ENCODE data around the gene FNDC8. TPM values are rescaled to one million over a fixed set of nuclear protein-coding genes. Genes with fewer than 3 reads are reported as not detected.

FNDC8 gene
- polyA plus RNA-seq, 4 donors, result 0.04 TPM; not detected in 3

GRCh38 chr17:35154196-35155165 is 33.1 kb downstream of the FNDC8 start:
- DNase-seq (no peak), FAIRE-seq (no peak)
- Histone ChIP-seq H3K9me3 (ENCODE audit: control insufficient read depth in 2 of 2, insufficient read depth in 1 of 2, low read depth in 1 of 2, low read length in 1 of 2) (no peaks in the 10 kb centered on the region), H3K36me3 (ENCODE audit: control insufficient read depth in 3 of 3, insufficient read depth in 2 of 3, low read depth in 1 of 3, low read length in 3 of 3) (no peaks in the 10 kb centered on the region), H3K27ac (ENCODE audit: low read depth in 1 of 3, low read length in 2 of 3) (no peak overlapping the region), H3K27me3 (ENCODE audit: control insufficient read depth in 3 of 3, insufficient read depth in 3 of 3, low read length in 3 of 3) (peaks cover 0 to 2% (median 0%) of the 10 kb centered on the region in 3 donors), H3K4me3 (ENCODE audit: low read depth in 1 of 3, low read length in 3 of 3) (no peak overlapping the region), H3K4me1 (ENCODE audit: control insufficient read depth in 3 of 3, insufficient read depth in 2 of 3, low read depth in 1 of 3, low read length in 2 of 3) (no peaks in the 10 kb centered on the region)
- 87 to 89% (median 89%) methylated on average over 13 of the region's 13 CpGs for WGBS, 3 donors

- no peak for FAIRE-seq
Observed at GRCh38 chr17:35155246-35155645, 33.8 kb downstream of the FNDC8 start.

GRCh38 chr17:35159940-35160339 is 38.5 kb downstream of the FNDC8 start:
- Histone ChIP-seq H3K27me3 (ENCODE audit: control insufficient read depth in 3 of 3, insufficient read depth in 3 of 3, low read length in 3 of 3) (peaks cover 0 to 2% (median 2%) of the 10 kb centered on the region in 3 donors), H3K27ac (ENCODE audit: low read depth in 1 of 3, low read length in 2 of 3) (no peak overlapping the region), H3K4me3 (ENCODE audit: low read depth in 1 of 3, low read length in 3 of 3) (no peak overlapping the region), H3K36me3 (ENCODE audit: control insufficient read depth in 3 of 3, insufficient read depth in 2 of 3, low read depth in 1 of 3, low read length in 3 of 3) (no peaks in the 10 kb centered on the region), H3K4me1 (ENCODE audit: control insufficient read depth in 3 of 3, insufficient read depth in 2 of 3, low read depth in 1 of 3, low read length in 2 of 3) (no peaks in the 10 kb centered on the region), H3K9me3 (ENCODE audit: control insufficient read depth in 2 of 2, insufficient read depth in 1 of 2, low read depth in 1 of 2, low read length in 1 of 2) (peaks cover 0 to 2% of the 10 kb centered on the region in 2 donors)
- FAIRE-seq (no peak), DNase-seq (no peak)
- WGBS, 3 donors, result 59 to 95% (median 77%) methylated on average over 2 of the region's 2 CpGs

More at GRCh38 chr17:35155246-35155645, 33.8 kb downstream of the FNDC8 start:
- Histone ChIP-seq H3K4me1 (ENCODE audit: control insufficient read depth in 3 of 3, insufficient read depth in 2 of 3, low read depth in 1 of 3, low read length in 2 of 3) (no peaks in the 10 kb centered on the region), H3K27ac (ENCODE audit: low read depth in 1 of 3, low read length in 2 of 3) (no peak overlapping the region), H3K9me3 (ENCODE audit: control insufficient read depth in 2 of 2, insufficient read depth in 1 of 2, low read depth in 1 of 2, low read length in 1 of 2) (no peaks in the 10 kb centered on the region), H3K36me3 (ENCODE audit: control insufficient read depth in 3 of 3, insufficient read depth in 2 of 3, low read depth in 1 of 3, low read length in 3 of 3) (no peaks in the 10 kb centered on the region), H3K27me3 (ENCODE audit: control insufficient read depth in 3 of 3, insufficient read depth in 3 of 3, low read length in 3 of 3) (peaks cover 0 to 2% (median 0%) of the 10 kb centered on the region in 3 donors), H3K4me3 (ENCODE audit: low read depth in 1 of 3, low read length in 3 of 3) (no peak overlapping the region)
- DNase-seq, result no peak
- WGBS, 3 donors, result 95 to 96% (median 96%) methylated on average over 7 of the region's 7 CpGs

- H3K27ac ChIP-seq (ENCODE audit: low read depth in 1 of 3, low read length in 2 of 3), result peak overlapping the region in 1 of 3 donors; percentile 52
- no peak for FAIRE-seq
- H3K4me1 ChIP-seq (ENCODE audit: control insufficient read depth in 3 of 3, insufficient read depth in 2 of 3, low read depth in 1 of 3, low read length in 2 of 3), result no peaks in the 10 kb centered on the region
Observed at GRCh38 chr17:35160354-35161201, 39.2 kb downstream of the FNDC8 start.

DNA sequence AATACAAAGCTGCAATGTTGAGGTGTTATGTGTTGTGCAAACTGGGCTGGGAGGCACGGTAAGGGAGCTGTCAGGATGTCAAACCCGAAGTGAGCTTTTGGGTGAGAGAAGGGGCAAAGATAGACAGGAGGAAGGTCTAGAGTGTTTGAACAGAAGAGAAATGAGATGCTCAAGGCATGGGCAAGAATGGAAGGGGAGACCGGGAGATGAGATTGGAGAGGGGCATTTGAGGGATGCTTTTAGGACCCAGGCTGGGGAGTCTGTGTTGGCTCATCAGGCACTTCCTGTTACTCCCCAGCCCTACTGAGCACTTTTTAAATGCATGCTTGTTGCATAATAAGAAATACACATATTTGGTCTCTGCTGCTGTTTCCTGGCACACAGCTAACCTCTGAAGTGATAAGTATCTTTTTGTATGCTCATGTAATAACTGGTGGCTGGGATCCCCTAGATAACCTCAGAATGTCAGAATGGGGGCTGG is 39.9 kb downstream of the FNDC8 start:
- peak in 1 of 2 donors; percentile 21 for DNase-seq
- Histone ChIP-seq H3K4me3 (ENCODE audit: low read depth in 1 of 3, low read length in 3 of 3) (no peak overlapping the region), H3K27ac (ENCODE audit: low read depth in 1 of 3, low read length in 2 of 3) (peak overlapping the region in 1 of 3 donors; percentile 52), H3K36me3 (ENCODE audit: control insufficient read depth in 3 of 3, insufficient read depth in 2 of 3, low read depth in 1 of 3, low read length in 3 of 3) (no peaks in the 10 kb centered on the region), H3K9me3 (ENCODE audit: control insufficient read depth in 2 of 2, insufficient read depth in 1 of 2, low read depth in 1 of 2, low read length in 1 of 2) (peaks cover 0 to 2% of the 10 kb centered on the region in 2 donors), H3K4me1 (ENCODE audit: control insufficient read depth in 3 of 3, insufficient read depth in 2 of 3, low read depth in 1 of 3, low read length in 2 of 3) (no peaks in the 10 kb centered on the region), H3K27me3 (ENCODE audit: control insufficient read depth in 3 of 3, insufficient read depth in 3 of 3, low read length in 3 of 3) (peaks cover 0 to 2% (median 2%) of the 10 kb centered on the region in 3 donors)
- 56 to 71% (median 66%) methylated on average over 3 of the region's 3 CpGs for WGBS, 3 donors
- FAIRE-seq, result no peak

More at GRCh38 chr17:35160354-35161201, 39.2 kb downstream of the FNDC8 start:
- WGBS, 3 donors, result 54 to 68% (median 54%) methylated on average over 13 of the region's 13 CpGs
- DNase-seq, result peak in 1 of 2 donors; percentile 26
- H3K9me3 ChIP-seq (ENCODE audit: control insufficient read depth in 2 of 2, insufficient read depth in 1 of 2, low read depth in 1 of 2, low read length in 1 of 2), result peaks cover 0 to 2% of the 10 kb centered on the region in 2 donors
- H3K36me3 ChIP-seq (ENCODE audit: control insufficient read depth in 3 of 3, insufficient read depth in 2 of 3, low read depth in 1 of 3, low read length in 3 of 3), result no peaks in the 10 kb centered on the region
- no peak overlapping the region for H3K4me3 ChIP-seq (ENCODE audit: low read depth in 1 of 3, low read length in 3 of 3)
- peaks cover 0 to 2% (median 2%) of the 10 kb centered on the region in 3 donors for H3K27me3 ChIP-seq (ENCODE audit: control insufficient read depth in 3 of 3, insufficient read depth in 3 of 3, low read length in 3 of 3)

GRCh38 chr17:35162755-35163154 is 41.3 kb downstream of the FNDC8 start:
- DNase-seq, result no peak
- FAIRE-seq, result no peak
- Histone ChIP-seq H3K4me1 (ENCODE audit: control insufficient read depth in 3 of 3, insufficient read depth in 2 of 3, low read depth in 1 of 3, low read length in 2 of 3) (no peaks in the 10 kb centered on the region), H3K9me3 (ENCODE audit: control insufficient read depth in 2 of 2, insufficient read depth in 1 of 2, low read depth in 1 of 2, low read length in 1 of 2) (peaks cover 0 to 2% of the 10 kb centered on the region in 2 donors), H3K27me3 (ENCODE audit: control insufficient read depth in 3 of 3, insufficient read depth in 3 of 3, low read length in 3 of 3) (peaks cover 0 to 2% (median 2%) of the 10 kb centered on the region in 3 donors), H3K36me3 (ENCODE audit: control insufficient read depth in 3 of 3, insufficient read depth in 2 of 3, low read depth in 1 of 3, low read length in 3 of 3) (no peaks in the 10 kb centered on the region), H3K4me3 (ENCODE audit: low read depth in 1 of 3, low read length in 3 of 3) (no peak overlapping the region), H3K27ac (ENCODE audit: low read depth in 1 of 3, low read length in 2 of 3) (no peak overlapping the region)
- WGBS, 3 donors, result 85 to 86% (median 85%) methylated on average over 4 of the region's 4 CpGs

- no peaks in the 10 kb centered on the region for H3K36me3 ChIP-seq (ENCODE audit: control insufficient read depth in 3 of 3, insufficient read depth in 2 of 3, low read depth in 1 of 3, low read length in 3 of 3)
- no peaks in the 10 kb centered on the region for H3K4me1 ChIP-seq (ENCODE audit: control insufficient read depth in 3 of 3, insufficient read depth in 2 of 3, low read depth in 1 of 3, low read length in 2 of 3)
- 93 to 94% (median 94%) methylated on average over 7 of the region's 7 CpGs for WGBS, 3 donors
- H3K9me3 ChIP-seq (ENCODE audit: control insufficient read depth in 2 of 2, insufficient read depth in 1 of 2, low read depth in 1 of 2, low read length in 1 of 2), result peaks cover 0 to 2% of the 10 kb centered on the region in 2 donors
- FAIRE-seq (no peak), DNase-seq (no peak)
- no peak overlapping the region for H3K4me3 ChIP-seq (ENCODE audit: low read depth in 1 of 3, low read length in 3 of 3)
- peaks cover 0 to 2% (median 2%) of the 10 kb centered on the region in 3 donors for H3K27me3 ChIP-seq (ENCODE audit: control insufficient read depth in 3 of 3, insufficient read depth in 3 of 3, low read length in 3 of 3)
- H3K27ac ChIP-seq (ENCODE audit: low read depth in 1 of 3, low read length in 2 of 3), result no peak overlapping the region
Observed at GRCh38 chr17:35163886-35164285, 42.5 kb downstream of the FNDC8 start.

GRCh38 chr17:35164716-35165115 is 43.3 kb downstream of the FNDC8 start:
- no peak for FAIRE-seq
- Histone ChIP-seq H3K4me1 (ENCODE audit: control insufficient read depth in 3 of 3, insufficient read depth in 2 of 3, low read depth in 1 of 3, low read length in 2 of 3) (no peaks in the 10 kb centered on the region), H3K36me3 (ENCODE audit: control insufficient read depth in 3 of 3, insufficient read depth in 2 of 3, low read depth in 1 of 3, low read length in 3 of 3) (no peaks in the 10 kb centered on the region), H3K27me3 (ENCODE audit: control insufficient read depth in 3 of 3, insufficient read depth in 3 of 3, low read length in 3 of 3) (peaks cover 0 to 2% (median 0%) of the 10 kb centered on the region in 3 donors), H3K9me3 (ENCODE audit: control insufficient read depth in 2 of 2, insufficient read depth in 1 of 2, low read depth in 1 of 2, low read length in 1 of 2) (peaks cover 0 to 2% of the 10 kb centered on the region in 2 donors), H3K4me3 (ENCODE audit: low read depth in 1 of 3, low read length in 3 of 3) (no peak overlapping the region), H3K27ac (ENCODE audit: low read depth in 1 of 3, low read length in 2 of 3) (no peak overlapping the region)
- no peak for DNase-seq
- WGBS, 3 donors, result 54 to 80% (median 67%) methylated on average over 5 of the region's 5 CpGs

Data from small intestine (tissue), 7 donors.